NCI-H82 (cell line): ENCODE results near the gene PSAPL1.
A peak's percentile ranks its signal among the peaks of the same experiment; 100 is the strongest.

Source experiments
- DNase-seq: peaks from one replicate; lab custom pipeline; 2025; lab: John Stamatoyannopoulos, UW

PSAPL1 gene

GRCh38 chr4:7434766-7435150, at the start of gene PSAPL1:
Gene PSAPL1, minus strand, starts transcription at chr4:7434930. Its CDS starts 51 bp downstream, at chr4:7434879.
- no peak for DNase-seq

- no peak for DNase-seq
Observed at GRCh38 chr4:7481227-7481626, 46.5 kb upstream of the PSAPL1 start.

GRCh38 chr4:7480423-7480822, 45.7 kb upstream of the PSAPL1 start:
- no peak for DNase-seq

- DNase-seq, result no peak
Observed at GRCh38 chr4:7478665-7479064, 43.9 kb upstream of the PSAPL1 start.

- no peak for DNase-seq
Observed at GRCh38 chr4:7477695-7478094, 43.0 kb upstream of the PSAPL1 start.

GRCh38 chr4:7476820-7477219, 42.1 kb upstream of the PSAPL1 start:
- no peak for DNase-seq

- DNase-seq, result no peak
Observed at GRCh38 chr4:7475207-7475606, 40.5 kb upstream of the PSAPL1 start.

- no peak for DNase-seq
Observed at GRCh38 chr4:7474320-7474719, 39.6 kb upstream of the PSAPL1 start.

GRCh38 chr4:7473081-7473480, 38.4 kb upstream of the PSAPL1 start:
- DNase-seq, result no peak

GRCh38 chr4:7472442-7473013, 37.8 kb upstream of the PSAPL1 start:
- DNase-seq, result peak; percentile 13

GRCh38 chr4:7470522-7471128, 35.9 kb upstream of the PSAPL1 start:
- DNase-seq, result no peak

- no peak for DNase-seq
Observed at GRCh38 chr4:7470111-7470510, 35.4 kb upstream of the PSAPL1 start.

- DNase-seq, result no peak
Observed at GRCh38 chr4:7469023-7469422, 34.3 kb upstream of the PSAPL1 start.

- no peak for DNase-seq
Observed at GRCh38 chr4:7467471-7467870, 32.7 kb upstream of the PSAPL1 start.

GRCh38 chr4:7466904-7467303, 32.2 kb upstream of the PSAPL1 start:
- no peak for DNase-seq

- no peak for DNase-seq
Observed at GRCh38 chr4:7466215-7466614, 31.5 kb upstream of the PSAPL1 start.

GRCh38 chr4:7465017-7465416, 30.3 kb upstream of the PSAPL1 start:
- DNase-seq, result no peak

- no peak for DNase-seq
Observed at GRCh38 chr4:7464259-7464655, 29.5 kb upstream of the PSAPL1 start.

GRCh38 chr4:7463566-7464258, 29.0 kb upstream of the PSAPL1 start:
- no peak for DNase-seq

GRCh38 chr4:7462509-7462971, 27.8 kb upstream of the PSAPL1 start:
- DNase-seq, result peak; percentile 12

GRCh38 chr4:7461230-7461629, 26.5 kb upstream of the PSAPL1 start:
- DNase-seq, result no peak

- peak; percentile 32 for DNase-seq
Observed at GRCh38 chr4:7460566-7460965, 25.8 kb upstream of the PSAPL1 start.

GRCh38 chr4:7459471-7459870, 24.7 kb upstream of the PSAPL1 start:
- no peak for DNase-seq

- no peak for DNase-seq
Observed at GRCh38 chr4:7458477-7458876, 23.7 kb upstream of the PSAPL1 start.
